Endothelial cell (in vitro differentiated cells): ENCODE results near the gene TSPAN2. TPM values are rescaled to one million over a fixed set of nuclear protein-coding genes. Genes with fewer than 3 reads are reported as not detected.

Experiments
- DNase-seq: peaks from one replicate; pipeline ENCODE4 v3.0.0; 2021; ENCODE audit warnings: low spot score
- H3K27ac Mint-ChIP-seq: one replicate; pipeline ENCODE4 v1.8.0; 2021; ENCODE audit warnings: mixed read lengths, inconsistent platforms; ENCODE audit not compliant: unreplicated experiment
- H3K27me3 Mint-ChIP-seq: one replicate; pipeline ENCODE4 v1.8.0; 2021; ENCODE audit warnings: mild to moderate bottlenecking, moderate library complexity, mixed read lengths, inconsistent platforms; ENCODE audit not compliant: unreplicated experiment
- H3K36me3 Mint-ChIP-seq: one replicate; pipeline ENCODE4 v1.8.0; 2021; ENCODE audit warnings: mild to moderate bottlenecking, low read depth, mixed read lengths, inconsistent platforms; ENCODE audit not compliant: unreplicated experiment
- H3K4me1 Mint-ChIP-seq: one replicate; pipeline ENCODE4 v1.8.0; 2021; ENCODE audit warnings: mild to moderate bottlenecking, mixed read lengths, inconsistent platforms; ENCODE audit not compliant: unreplicated experiment
- H3K4me3 Mint-ChIP-seq: one replicate; pipeline ENCODE4 v1.8.0; 2021; ENCODE audit warnings: mild to moderate bottlenecking, mixed read lengths, inconsistent platforms; ENCODE audit not compliant: unreplicated experiment
- H3K9me3 Mint-ChIP-seq: one replicate; pipeline ENCODE4 v1.8.0; 2021; ENCODE audit warnings: mixed read lengths, inconsistent platforms; ENCODE audit not compliant: unreplicated experiment
- total RNA-seq: library from RNA; stranded (reverse); fragmentation: NEBNext Ultra II Directional; extraction: Animal tissue kit (Norgen Biotek cat#: 25700); gene quantifications from one replicate; pipeline ENCODE4 v1.2.1, GENCODE V29; 2021; ENCODE audit not compliant: unreplicated experiment
- TF ChIP-seq, protein P1 (sequence below): fragments of 200-600 bp; sonication (generic); IDR thresholded peaks from one replicate; pipeline ENCODE4 v1.5.0; 2021; ENCODE audit warnings: antibody characterized with exemption; ENCODE audit not compliant: unreplicated experiment

Gene TSPAN2
- total RNA-seq, 1 donor from 2014 or later = 57.9 TPM

DNA sequence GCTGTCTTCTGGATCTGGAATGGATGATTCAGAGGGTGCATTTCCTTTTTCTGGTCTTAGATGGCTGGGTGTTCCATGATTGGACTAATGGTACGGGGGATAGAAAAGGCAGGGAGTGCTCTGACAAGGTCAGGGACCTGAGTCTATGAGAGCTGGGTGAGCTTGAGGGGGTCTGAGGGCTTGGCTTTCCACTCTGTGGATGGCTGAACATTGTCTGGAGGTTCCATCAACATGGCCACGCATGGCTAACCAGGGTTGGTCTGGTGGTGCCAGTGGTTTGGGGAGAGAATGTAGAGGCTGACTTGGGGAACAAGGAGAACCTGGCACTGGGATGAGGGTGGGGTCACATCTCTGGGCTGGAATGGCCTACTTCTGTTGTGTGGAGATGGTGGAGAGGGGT lies 41.5 kb upstream of the TSPAN2 start:
- Mint-ChIP-seq H3K9me3 (no peaks in the 10 kb centered on the region), H3K27ac (peak overlapping the region; percentile 12), H3K4me3 (peak overlapping the region; percentile 40), H3K4me1 (no peaks in the 10 kb centered on the region), H3K27me3 (no peaks in the 10 kb centered on the region), H3K36me3 (no peaks in the 10 kb centered on the region)
- TF ChIP-seq, protein P1, sequence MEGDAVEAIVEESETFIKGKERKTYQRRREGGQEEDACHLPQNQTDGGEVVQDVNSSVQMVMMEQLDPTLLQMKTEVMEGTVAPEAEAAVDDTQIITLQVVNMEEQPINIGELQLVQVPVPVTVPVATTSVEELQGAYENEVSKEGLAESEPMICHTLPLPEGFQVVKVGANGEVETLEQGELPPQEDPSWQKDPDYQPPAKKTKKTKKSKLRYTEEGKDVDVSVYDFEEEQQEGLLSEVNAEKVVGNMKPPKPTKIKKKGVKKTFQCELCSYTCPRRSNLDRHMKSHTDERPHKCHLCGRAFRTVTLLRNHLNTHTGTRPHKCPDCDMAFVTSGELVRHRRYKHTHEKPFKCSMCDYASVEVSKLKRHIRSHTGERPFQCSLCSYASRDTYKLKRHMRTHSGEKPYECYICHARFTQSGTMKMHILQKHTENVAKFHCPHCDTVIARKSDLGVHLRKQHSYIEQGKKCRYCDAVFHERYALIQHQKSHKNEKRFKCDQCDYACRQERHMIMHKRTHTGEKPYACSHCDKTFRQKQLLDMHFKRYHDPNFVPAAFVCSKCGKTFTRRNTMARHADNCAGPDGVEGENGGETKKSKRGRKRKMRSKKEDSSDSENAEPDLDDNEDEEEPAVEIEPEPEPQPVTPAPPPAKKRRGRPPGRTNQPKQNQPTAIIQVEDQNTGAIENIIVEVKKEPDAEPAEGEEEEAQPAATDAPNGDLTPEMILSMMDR = no peak
- no peak for DNase-seq

DNA sequence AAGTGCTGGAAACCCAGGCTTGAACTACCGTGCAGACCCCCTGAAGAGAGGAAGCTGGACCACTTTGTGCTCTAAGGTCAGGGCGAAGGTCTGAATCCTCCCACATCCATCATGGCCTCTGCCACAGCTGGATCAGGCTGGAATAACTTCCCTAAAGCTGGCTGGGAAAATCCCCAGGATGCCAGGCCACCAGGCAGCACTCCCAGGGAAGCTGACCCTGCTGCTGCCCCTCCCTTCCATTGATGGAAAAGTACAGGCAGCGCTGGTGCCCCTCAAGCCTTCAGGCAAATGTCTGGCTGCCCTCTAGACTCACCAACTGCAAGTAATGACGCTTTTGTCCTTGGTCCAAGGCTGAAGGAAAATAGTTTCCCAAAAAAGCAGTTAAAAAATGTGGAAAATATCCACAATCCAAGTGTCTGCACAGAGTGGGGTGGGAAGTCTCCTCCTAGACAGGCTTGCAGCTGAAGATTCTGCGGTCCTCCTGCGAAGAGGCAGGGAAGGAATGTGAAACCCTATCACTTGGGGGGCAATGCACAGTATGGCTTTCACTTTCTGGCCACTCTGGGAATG lies 39.9 kb upstream of the TSPAN2 start:
- Mint-ChIP-seq H3K4me3 (no peak overlapping the region), H3K27me3 (no peaks in the 10 kb centered on the region), H3K9me3 (no peaks in the 10 kb centered on the region), H3K27ac (no peak overlapping the region), H3K4me1 (no peaks in the 10 kb centered on the region), H3K36me3 (no peaks in the 10 kb centered on the region)
- no peak for DNase-seq
- TF ChIP-seq, protein P1 = no peak

DNA sequence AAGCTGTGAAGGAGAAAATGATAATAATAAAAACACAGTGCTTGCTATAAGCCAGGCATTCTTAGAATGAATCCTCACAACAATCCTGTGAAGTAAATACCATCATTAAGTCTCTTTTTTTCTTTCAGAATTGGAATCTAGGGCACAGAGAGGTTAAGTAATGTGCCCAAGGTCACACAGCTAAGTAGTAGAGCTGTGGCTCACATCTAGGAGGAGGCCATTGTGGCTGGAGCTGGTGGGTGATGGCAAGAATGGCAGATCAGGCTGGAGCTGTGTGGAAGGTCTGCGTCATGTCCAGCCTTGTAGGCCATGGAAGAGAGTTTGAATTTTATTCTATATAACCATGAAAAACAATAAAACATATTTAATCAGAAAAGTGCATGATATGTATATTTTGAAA lies 38.2 kb upstream of the TSPAN2 start:
- TF ChIP-seq, protein P1 = no peak
- no peak overlapping the region for H3K4me3 Mint-ChIP-seq
- no peaks in the 10 kb centered on the region for H3K27me3 Mint-ChIP-seq
- H3K4me1 Mint-ChIP-seq = no peaks in the 10 kb centered on the region
- H3K36me3 Mint-ChIP-seq = no peaks in the 10 kb centered on the region
- no peaks in the 10 kb centered on the region for H3K9me3 Mint-ChIP-seq
- H3K27ac Mint-ChIP-seq = no peak overlapping the region
- DNase-seq = no peak

DNA sequence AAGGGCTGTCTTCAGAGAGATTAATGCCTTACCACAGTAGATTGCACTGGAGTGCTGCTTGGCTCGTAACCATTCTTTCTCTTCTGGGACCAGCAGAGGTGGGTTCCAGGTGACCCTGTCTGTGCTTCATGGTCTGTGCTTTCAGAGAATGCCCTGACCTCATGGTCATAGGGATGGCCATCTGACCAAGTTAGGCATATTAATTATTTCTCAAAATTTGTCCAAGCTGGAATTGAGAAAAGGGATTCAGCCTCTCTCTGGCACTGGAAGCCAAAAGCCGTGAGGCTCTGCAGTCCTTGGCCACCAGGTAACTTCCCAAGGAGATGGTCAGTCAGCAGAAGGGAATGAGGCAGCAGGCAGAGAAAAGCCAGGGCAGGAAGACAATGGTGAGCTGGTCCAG lies 37.2 kb upstream of the TSPAN2 start:
- H3K4me3 Mint-ChIP-seq = no peak overlapping the region
- H3K36me3 Mint-ChIP-seq = no peaks in the 10 kb centered on the region
- H3K27ac Mint-ChIP-seq = no peak overlapping the region
- no peaks in the 10 kb centered on the region for H3K9me3 Mint-ChIP-seq
- no peak for DNase-seq
- no peaks in the 10 kb centered on the region for H3K4me1 Mint-ChIP-seq
- TF ChIP-seq, protein P1 = no peak
- no peaks in the 10 kb centered on the region for H3K27me3 Mint-ChIP-seq

DNA sequence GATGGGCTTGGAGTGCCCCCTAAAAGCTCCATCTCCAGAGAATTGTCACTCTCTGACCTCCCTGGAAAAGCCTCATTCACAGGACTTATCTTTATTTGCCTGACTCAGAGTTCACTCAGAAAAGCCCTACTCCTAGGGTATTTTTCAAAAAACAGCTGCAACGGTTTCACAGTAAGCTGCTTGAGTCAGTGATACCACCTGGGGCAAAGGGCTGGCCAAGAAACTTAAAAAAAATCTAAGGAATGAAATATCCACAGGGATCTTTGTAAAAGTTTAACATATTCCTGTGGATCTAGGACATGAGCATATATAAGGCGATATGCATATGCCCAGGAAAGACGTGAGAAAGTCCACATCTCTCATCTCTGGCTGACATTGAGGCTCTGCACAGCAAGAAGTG lies 33.8 kb upstream of the TSPAN2 start:
- H3K27me3 Mint-ChIP-seq = no peaks in the 10 kb centered on the region
- TF ChIP-seq, protein P1 = no peak
- H3K4me1 Mint-ChIP-seq = no peaks in the 10 kb centered on the region
- H3K4me3 Mint-ChIP-seq = no peak overlapping the region
- H3K36me3 Mint-ChIP-seq = peaks cover 2% of the 10 kb centered on the region
- peaks cover 5% of the 10 kb centered on the region for H3K9me3 Mint-ChIP-seq
- H3K27ac Mint-ChIP-seq = no peak overlapping the region
- no peak for DNase-seq
